NCI-H1436 (cell line): ENCODE data around the gene DICER1.

Experiments
- DNase-seq: peaks from one replicate; lab custom pipeline; 2025; lab: John Stamatoyannopoulos, UW

The DICER1 gene

GRCh38 chr14:95125221-95125620 is 32.1 kb downstream of the DICER1 start:
- no peak for DNase-seq

- peak; percentile 12 for DNase-seq
Measured at GRCh38 chr14:95123891-95124579, 33.3 kb downstream of the DICER1 start.

DNA sequence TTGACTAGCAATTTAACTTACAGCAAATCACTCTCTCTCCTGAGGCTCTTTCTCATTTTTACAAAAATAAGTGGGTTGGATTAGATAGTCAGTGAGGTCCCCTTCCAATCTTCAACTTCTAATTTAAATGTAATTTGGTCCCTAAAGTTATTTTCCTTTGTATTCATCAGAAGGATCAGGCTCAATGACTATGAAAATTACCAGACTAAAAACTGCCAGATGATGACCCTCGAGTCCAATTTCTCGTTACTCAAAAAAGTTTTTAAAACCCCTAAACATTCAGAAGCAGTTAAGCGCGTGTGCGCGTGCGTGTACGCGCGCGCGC is 34.7 kb downstream of the DICER1 start:
- no peak for DNase-seq

DNA sequence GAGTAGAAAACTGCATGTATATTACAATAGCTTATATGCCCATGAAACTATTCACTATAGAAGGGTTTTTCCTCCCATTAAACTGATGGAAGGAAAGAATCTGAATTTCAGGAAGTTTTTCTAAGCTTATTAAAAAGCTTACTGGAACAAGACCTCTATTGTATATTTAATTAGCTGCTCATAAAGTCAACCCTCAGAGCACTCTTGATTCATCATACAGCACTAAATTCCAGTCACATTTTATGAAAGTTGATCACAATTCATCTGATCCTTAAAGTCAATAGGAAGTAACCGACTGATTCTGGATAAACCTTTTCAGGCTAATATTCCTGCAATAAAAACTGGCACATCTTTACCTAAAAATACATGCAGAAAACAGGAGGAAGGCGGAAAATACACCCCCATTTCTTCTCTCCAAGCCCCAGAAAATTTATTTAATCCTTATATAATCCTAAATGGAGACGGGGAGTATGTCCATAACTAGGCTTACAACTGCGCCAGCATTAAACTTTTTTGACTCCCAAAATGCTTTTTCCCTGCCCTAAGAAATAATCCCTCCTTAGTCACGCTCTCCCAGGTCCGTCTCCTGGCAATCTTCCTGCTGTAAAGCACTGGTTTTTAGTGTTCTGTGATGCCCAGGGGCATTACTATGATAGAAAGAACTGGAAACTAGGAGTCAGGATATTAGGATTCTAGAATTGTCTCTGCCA is 35.3 kb downstream of the DICER1 start:
- no peak for DNase-seq

GRCh38 chr14:95119336-95119735 is 38.0 kb downstream of the DICER1 start:
- no peak for DNase-seq

- DNase-seq, result no peak
Measured at GRCh38 chr14:95117937-95118721, 39.2 kb downstream of the DICER1 start.

DNA sequence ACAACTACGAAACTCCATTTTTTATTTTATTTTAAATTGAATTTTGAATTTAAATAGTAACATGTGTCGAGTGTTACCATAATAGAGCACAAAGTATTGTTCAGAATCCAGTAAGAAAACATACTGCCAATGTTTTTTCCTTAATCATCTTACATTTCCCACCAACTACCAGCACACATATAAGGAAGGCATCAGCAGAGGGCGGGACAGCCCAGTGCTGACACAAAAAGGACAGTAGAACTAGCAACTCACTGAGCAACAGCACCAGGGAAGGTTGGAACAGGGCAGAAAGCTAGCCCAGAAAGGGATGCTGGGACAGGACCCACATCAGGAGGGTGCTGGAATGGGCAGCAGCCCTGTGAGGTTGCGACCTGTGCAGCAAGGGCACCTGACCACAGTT is 43.9 kb downstream of the DICER1 start:
- DNase-seq, result no peak

GRCh38 chr14:95111507-95112164 is 45.7 kb downstream of the DICER1 start:
- DNase-seq, result no peak

DNA sequence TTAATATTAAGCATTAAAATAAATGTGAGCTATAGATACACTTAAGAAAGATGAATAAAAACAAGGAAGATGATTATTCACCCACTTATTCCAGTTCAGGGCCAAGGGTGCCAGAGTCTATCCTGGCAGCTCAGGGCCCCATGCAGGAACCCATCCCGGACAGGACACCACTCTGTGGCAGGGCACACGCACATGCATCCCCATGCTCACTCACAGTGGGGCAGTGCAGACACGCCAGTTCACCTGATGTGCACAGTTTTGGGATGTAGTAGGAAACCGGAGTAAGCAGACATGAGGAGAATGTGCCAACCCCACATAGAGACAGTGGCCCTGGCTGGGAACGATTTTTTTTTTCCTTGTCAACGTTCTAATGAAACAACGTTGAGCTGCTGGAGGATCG is 47.2 kb downstream of the DICER1 start:
- no peak for DNase-seq

- DNase-seq, result no peak
Measured at GRCh38 chr14:95107711-95108110, 49.6 kb downstream of the DICER1 start.

DNA sequence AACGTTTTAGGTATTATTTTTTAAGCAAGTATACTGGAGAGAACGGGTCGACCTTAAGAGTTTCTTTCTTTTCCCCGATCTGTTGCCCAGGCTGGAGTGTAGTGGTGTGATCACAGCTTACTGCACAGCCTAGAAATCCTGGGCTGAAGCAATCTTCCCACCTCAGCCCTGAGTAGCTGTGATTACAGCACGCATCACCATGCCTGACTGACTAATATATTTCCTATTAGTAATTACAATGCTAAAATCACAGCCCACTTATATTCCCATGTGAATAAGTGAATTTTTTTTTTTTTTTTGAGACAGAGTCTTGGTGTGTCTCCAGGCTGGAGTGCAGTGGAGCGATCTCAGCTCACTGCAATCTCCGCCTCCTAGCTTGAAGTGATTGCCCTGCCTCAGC is 50.4 kb downstream of the DICER1 start:
- DNase-seq, result no peak

DNA sequence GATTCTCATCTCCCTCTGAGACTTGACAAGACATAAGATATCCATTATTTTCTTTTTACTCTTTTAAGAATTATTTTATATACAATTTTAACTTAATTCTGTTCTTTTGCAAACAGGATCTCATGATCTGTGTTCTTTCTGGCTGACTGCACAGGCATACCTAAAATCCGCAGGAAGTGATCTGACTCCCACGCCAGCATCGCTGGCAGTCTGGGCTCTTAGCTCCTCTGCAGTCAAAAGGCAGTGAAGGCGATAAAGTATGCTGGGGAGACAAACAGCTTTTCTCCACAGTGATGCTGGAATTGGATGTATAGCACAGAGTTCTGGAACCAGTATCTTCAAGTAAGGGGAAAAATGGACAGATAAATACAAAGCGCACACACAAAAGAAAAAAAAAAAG is 52.4 kb downstream of the DICER1 start:
- no peak for DNase-seq

DNA sequence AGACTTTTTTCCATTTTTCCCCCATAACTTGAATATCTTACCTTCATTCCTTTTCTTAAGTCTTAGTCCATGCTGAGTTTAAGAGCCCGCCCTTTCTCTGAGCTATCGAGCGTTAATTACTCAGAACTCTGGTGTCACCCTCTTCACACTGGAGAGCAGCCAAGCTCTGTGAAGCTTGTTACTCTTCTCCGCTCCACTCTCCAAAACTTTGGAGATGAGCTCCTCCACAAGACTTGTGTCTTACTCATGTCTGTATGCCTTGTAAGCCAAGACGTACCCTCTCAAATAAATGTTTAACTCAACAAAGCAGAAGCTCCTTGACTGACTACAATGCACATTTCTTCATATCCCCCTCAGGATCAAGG is 54.7 kb downstream of the DICER1 start:
- no peak for DNase-seq

DNA sequence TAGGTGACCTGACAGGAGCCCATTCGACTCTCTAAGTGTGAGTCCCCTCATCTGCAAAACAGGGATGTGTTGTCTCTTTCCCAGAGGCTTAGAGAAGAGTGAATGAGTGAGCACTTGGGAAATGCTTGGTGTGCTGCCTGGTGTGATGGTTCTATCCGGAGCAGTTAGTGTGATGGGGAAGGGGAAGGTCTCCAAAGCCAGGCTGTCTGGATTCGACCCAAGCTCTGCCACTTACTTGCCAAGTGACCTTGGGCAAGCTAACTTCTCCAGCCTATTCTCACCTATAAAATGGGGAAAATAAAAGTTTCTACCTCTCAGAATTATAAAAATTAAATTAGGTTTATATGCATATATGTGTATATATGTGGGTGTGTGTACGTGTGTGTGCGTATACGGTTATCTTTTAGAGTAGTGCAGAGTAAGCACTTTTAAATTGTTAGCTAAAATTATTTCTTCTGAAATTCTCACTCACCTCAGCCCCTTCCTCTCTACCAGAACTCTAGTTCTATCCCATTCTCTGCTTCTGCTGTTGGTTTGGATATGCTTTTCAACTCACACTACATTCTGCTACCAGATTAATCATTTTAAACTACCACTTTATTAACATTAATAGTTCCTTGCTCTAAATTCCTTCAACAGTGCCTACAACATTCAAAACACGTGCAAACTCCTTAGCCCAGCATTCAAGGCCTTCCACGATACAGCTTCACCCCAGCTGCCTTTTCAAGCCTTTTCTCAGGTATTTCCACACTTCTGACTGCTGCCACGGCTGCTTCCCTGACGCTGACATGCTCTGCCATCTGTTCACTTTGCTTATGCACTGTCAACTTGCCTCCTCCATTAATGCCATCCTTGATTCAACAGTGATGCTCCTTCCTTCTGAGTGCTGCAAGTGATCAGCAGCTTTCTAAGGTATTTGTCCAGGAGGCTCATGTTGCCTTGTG is 55.3 kb downstream of the DICER1 start:
- DNase-seq, result no peak

- peak; percentile 45 for DNase-seq
Measured at GRCh38 chr14:95098984-95099599, 58.2 kb downstream of the DICER1 start.

- no peak for DNase-seq
Measured at GRCh38 chr14:95097385-95097784, 59.9 kb downstream of the DICER1 start.

DNA sequence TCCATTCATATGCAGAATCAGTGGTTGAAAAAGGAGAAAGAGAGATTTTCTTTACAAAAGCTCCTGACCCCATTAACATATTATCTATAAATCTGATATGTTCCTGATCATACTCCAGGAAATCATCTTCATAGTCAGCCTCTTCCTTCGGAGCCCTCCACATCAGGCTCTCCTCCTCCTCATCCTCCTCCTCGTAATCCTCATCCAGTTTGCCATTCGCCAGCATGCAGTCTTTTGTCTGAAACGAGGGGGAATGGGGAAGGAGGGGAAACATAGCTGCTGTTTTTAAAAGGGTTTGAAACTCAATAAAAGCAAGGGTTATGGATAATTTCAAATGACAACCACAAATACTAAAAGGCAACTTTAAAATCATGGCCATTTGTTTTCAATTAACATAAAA is 60.9 kb downstream of the DICER1 start:
- no peak for DNase-seq

GRCh38 chr14:95095996-95096395 is 61.3 kb downstream of the DICER1 start:
- DNase-seq, result no peak

- no peak for DNase-seq
Measured at GRCh38 chr14:95092723-95093122, 64.6 kb downstream of the DICER1 start.

DNA sequence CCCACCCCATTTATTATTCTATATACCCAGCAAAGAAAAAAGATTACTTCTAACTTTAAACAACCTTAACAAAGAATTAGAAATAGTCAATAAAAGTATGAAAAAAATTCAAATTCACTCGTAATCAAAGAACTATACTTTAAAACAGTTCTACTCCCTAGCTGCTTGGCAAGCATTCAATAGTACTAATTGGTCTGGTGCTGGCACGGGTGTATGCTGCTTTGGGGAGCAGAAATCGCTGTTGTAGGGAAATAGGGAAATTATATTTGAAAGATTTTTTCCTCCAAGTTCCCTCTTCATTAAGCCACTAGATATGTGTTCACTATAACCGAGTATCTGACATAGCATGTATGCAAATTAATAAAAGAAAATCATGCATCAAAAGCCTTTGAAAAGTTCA is 65.7 kb downstream of the DICER1 start:
- no peak for DNase-seq

- DNase-seq, result no peak
Measured at GRCh38 chr14:95088665-95089064, 68.7 kb downstream of the DICER1 start.
